A549 (cell line): ENCODE results near the gene AKIRIN2. TPM values are rescaled to one million over a fixed set of nuclear protein-coding genes. Genes with fewer than 3 reads are reported as not detected.

Source experiments
- ATAC-seq, 2 experiments: fragments of 200-7000 bp in 1 of 2; fragments of >200 bp in 1 of 2; cut with Nextera tagmentation in 1 of 2; cut with Tn5 transposase in 1 of 2; 3 replicates each; pipeline versions ENCODE4 v1.8.0 to v1.9.1; 2018 to 2020; ENCODE audit warnings: mild to moderate bottlenecking in 1 of 2, moderate library complexity in 1 of 2
- CTCF ChIA-PET: fragments of 300-600 bp; sonication (Branson Sonifier 250); formaldehyde crosslinking; extraction: SDS; loops from one replicate; lab custom pipeline; 2021; ENCODE audit warnings: antibody characterized with exemption, inconsistent platforms; lab: Yijun Ruan, JAX
- POLR2A ChIA-PET: fragments of 350-600 bp; formaldehyde crosslinking; extraction: SDS; loops from one replicate; lab custom pipeline; 2021; ENCODE audit warnings: antibody characterized with exemption, inconsistent platforms; lab: Yijun Ruan, JAX
- DNase-seq, 2 experiments: peaks; one replicate each; pipeline versions ENCODE4 v3.0.0 to v3.0.0-alpha.2; 2011 to 2016; ENCODE audit warnings: low read depth in 1 of 2, low spot score in 1 of 2
- FAIRE-seq: peaks from 2 replicates; lab custom pipeline; 2011; peaks lifted over from hg19 to GRCh38; lab: Jason Lieb, UNC
- H3K27ac ChIP-seq, 2 experiments: fragments of >200 bp; sonication (Bioruptor Twin); formaldehyde crosslinking; 3 replicates each; pipeline ENCODE4 v1.5.1; 2016 to 2017
- H3K4me1 ChIP-seq: fragments of >200 bp; sonication (Bioruptor Twin); formaldehyde crosslinking; 3 replicates; pipeline ENCODE4 v1.6.1; 2016
- H3K4me2 ChIP-seq: fragments of >200 bp; sonication (Bioruptor Twin); formaldehyde crosslinking; 3 replicates; pipeline ENCODE4 v1.6.1; 2016
- H3K4me3 ChIP-seq: fragments of >200 bp; sonication (Bioruptor Twin); formaldehyde crosslinking; 3 replicates; pipeline ENCODE4 v1.5.1; 2016
- H3K9me3 ChIP-seq: fragments of >200 bp; sonication (Bioruptor Twin); formaldehyde crosslinking; 3 replicates; pipeline ENCODE4 v1.6.1; 2016
- CBX2 ChIP-seq: fragments of 200-600 bp; sonication (generic); IDR thresholded peaks from 2 replicates; pipeline ENCODE4 v1.6.1; 2016; ENCODE audit warnings: low read depth, mild to moderate bottlenecking, borderline replicate concordance
- CHD4 ChIP-seq: fragments of 200-600 bp; sonication (generic); IDR thresholded peaks from 2 replicates; pipeline ENCODE4 v1.6.1; 2016; ENCODE audit warnings: antibody characterized with exemption, mild to moderate bottlenecking, borderline replicate concordance
- EHMT2 ChIP-seq: fragments of 200-600 bp; sonication (generic); IDR thresholded peaks from 2 replicates; pipeline ENCODE4 v1.6.1; 2016; ENCODE audit warnings: antibody characterized with exemption, low read depth, mild to moderate bottlenecking, moderate library complexity
- EP300 ChIP-seq, 2 experiments: fragments of >200 bp; sonication (Bioruptor Twin); formaldehyde crosslinking; IDR thresholded peaks; 2 replicates in 1 of 2; 3 replicates in 1 of 2; pipeline ENCODE4 v1.6.1; 2016 to 2017
- ESRRA ChIP-seq: fragments of 150-350 bp; IDR thresholded peaks from 2 replicates; pipeline ENCODE4 v1.6.1; 2014; ENCODE audit warnings: mild to moderate bottlenecking, low read length, borderline replicate concordance
- FOSB ChIP-seq: fragments of 250-450 bp; sonication (Bioruptor Pico); IDR thresholded peaks from 2 replicates; pipeline ENCODE4 v1.5.0; 2020; ENCODE audit warnings: mild to moderate bottlenecking, moderate library complexity
- FOXS1 ChIP-seq: fragments of 250-450 bp; sonication (Bioruptor Pico); IDR thresholded peaks from 2 replicates; pipeline ENCODE4 v1.5.0; 2020; ENCODE audit warnings: mild to moderate bottlenecking, moderate library complexity
- GATA3 ChIP-seq: IDR thresholded peaks from 2 replicates; pipeline ENCODE4 v1.6.1; 2012; ENCODE audit warnings: borderline replicate concordance
- JUNB ChIP-seq: fragments of >200 bp; sonication (Bioruptor Twin); formaldehyde crosslinking; IDR thresholded peaks from 2 replicates; pipeline ENCODE4 v1.6.1; 2016
- KDM5A ChIP-seq: fragments of 200-600 bp; sonication (generic); IDR thresholded peaks from 2 replicates; pipeline ENCODE4 v1.6.1; 2016; ENCODE audit warnings: antibody characterized with exemption, mild to moderate bottlenecking
- MAFK ChIP-seq: fragments of 450-650 bp; IDR thresholded peaks from 2 replicates; pipeline ENCODE4 v1.6.1; 2014; ENCODE audit not compliant: partially characterized antibody
- MAZ ChIP-seq: fragments of 150-350 bp; IDR thresholded peaks from 2 replicates; pipeline ENCODE4 v1.6.1; 2014; ENCODE audit warnings: antibody characterized with exemption, low read depth, low read length, borderline replicate concordance
- NFE2L2 ChIP-seq: fragments of 150-350 bp; conservative IDR thresholded peaks from 2 replicates; pipeline ENCODE4 v1.6.1; 2014; ENCODE audit warnings: low read length
- NPAS2 ChIP-seq: fragments of 250-450 bp; sonication (Bioruptor Pico); IDR thresholded peaks from 2 replicates; pipeline ENCODE4 v1.8.0; 2022; ENCODE audit warnings: mild to moderate bottlenecking, moderate library complexity, borderline replicate concordance
- NR3C1 ChIP-seq: fragments of >200 bp; sonication (Bioruptor Twin); formaldehyde crosslinking; IDR thresholded peaks from 3 replicates; pipeline ENCODE4 v1.6.1; 2017
- PHF8 ChIP-seq: fragments of 200-600 bp; sonication (generic); IDR thresholded peaks from 2 replicates; pipeline ENCODE4 v1.6.1; 2016; ENCODE audit warnings: low read depth, mild to moderate bottlenecking, antibody characterized with exemption, moderate library complexity, borderline replicate concordance
- POLR2A ChIP-seq: IDR thresholded peaks from 2 replicates; pipeline ENCODE4 v1.6.1; 2012; ENCODE audit warnings: mild to moderate bottlenecking, low read length
- POLR2AphosphoS2 ChIP-seq: conservative IDR thresholded peaks from 2 replicates; pipeline ENCODE4 v1.6.1; 2012; ENCODE audit warnings: low read length, improper control_type of control experiment, inconsistent platforms
- RAD21 ChIP-seq, 2 experiments: fragments of >200 bp in 1 of 2; sonication (Bioruptor Twin) in 1 of 2; formaldehyde crosslinking in 1 of 2; IDR thresholded peaks in 1 of 2; conservative IDR thresholded peaks in 1 of 2; 2 replicates in 1 of 2; 3 replicates in 1 of 2; pipeline ENCODE4 v1.6.1; 2012 to 2018; ENCODE audit warnings: inconsistent platforms in 1 of 2
- RARB ChIP-seq: fragments of 250-450 bp; sonication (Bioruptor Pico); IDR thresholded peaks from 2 replicates; pipeline ENCODE4 v1.8.0; 2021; ENCODE audit warnings: mild to moderate bottlenecking, moderate library complexity
- RFX5 ChIP-seq: fragments of 450-650 bp; IDR thresholded peaks from 2 replicates; pipeline ENCODE4 v1.7.1; 2014; ENCODE audit warnings: antibody characterized with exemption, mild to moderate bottlenecking, moderate library complexity
- RNF2 ChIP-seq: fragments of 200-600 bp; sonication (generic); IDR thresholded peaks from 2 replicates; pipeline ENCODE4 v1.6.1; 2016; ENCODE audit warnings: low read depth, mild to moderate bottlenecking, antibody characterized with exemption, moderate library complexity, borderline replicate concordance
- SMC3 ChIP-seq: fragments of >200 bp; sonication (Bioruptor Twin); formaldehyde crosslinking; IDR thresholded peaks from 3 replicates; pipeline ENCODE4 v1.6.1; 2018; ENCODE audit warnings: inconsistent platforms
- SREBF2 ChIP-seq: fragments of 450-650 bp; IDR thresholded peaks from 2 replicates; pipeline ENCODE4 v1.6.1; 2014; ENCODE audit warnings: mild to moderate bottlenecking, moderate library complexity
- ZC3H11A ChIP-seq: fragments of 450-650 bp; IDR thresholded peaks from 2 replicates; pipeline ENCODE4 v1.6.1; 2014; ENCODE audit warnings: antibody characterized with exemption, mild to moderate bottlenecking
- ZNF302 ChIP-seq: fragments of 250-450 bp; sonication (Bioruptor Pico); IDR thresholded peaks from 2 replicates; pipeline ENCODE4 v1.9.0; 2021; ENCODE audit warnings: inconsistent platforms, mild to moderate bottlenecking, moderate library complexity
- ZSCAN20 ChIP-seq: fragments of 250-450 bp; sonication (Bioruptor Pico); IDR thresholded peaks from 2 replicates; pipeline ENCODE4 v1.8.0; 2022; ENCODE audit warnings: mild to moderate bottlenecking, moderate library complexity
- WGBS: methylation state at CpG from one replicate; pipeline ENCODE4 v1.1.6; 2017; ENCODE audit errors: missing lambda C conversion rate; 5-methylcytosine and 5-hydroxymethylcytosine counted together
- polyA plus RNA-seq, 4 experiments: library from polyadenylated mRNA; depleted of rRNA in 3 of 4; stranded (reverse); fragments of >200 nt; fragmentation: RNase III in 1 of 4; extraction: RNeasy Plus Mini Kit Qiagen cat#74134 plus additional on column Dnase treatment in 1 of 4; gene quantifications; 2 replicates in 3 of 4; 3 replicates in 1 of 4; pipeline ENCODE4 v1.2.3, GENCODE V29; 2011 to 2017
- TF ChIP-seq, protein P1 (sequence below): fragments of 200-600 bp; sonication (generic); IDR thresholded peaks from 2 replicates; pipeline ENCODE4 v1.6.1; 2016; ENCODE audit warnings: antibody characterized with exemption, mild to moderate bottlenecking, moderate library complexity
- TF ChIP-seq, protein P2 (sequence below): IDR thresholded peaks from 2 replicates; pipeline ENCODE4 v1.6.1; 2012; ENCODE audit warnings: low read depth, borderline replicate concordance
- TF ChIP-seq, protein P3 (sequence below): fragments of >200 bp; sonication (Bioruptor Twin); formaldehyde crosslinking; IDR thresholded peaks from 3 replicates; pipeline ENCODE4 v1.6.1; 2016
- TF ChIP-seq, protein P4 (sequence below): IDR thresholded peaks from 2 replicates; pipeline ENCODE4 v1.6.1; 2012

Gene AKIRIN2
- polyA plus RNA-seq, 2 of the 4 experiments (the other 2 are of a cell fraction): 23.7 to 40.1 TPM

DNA sequence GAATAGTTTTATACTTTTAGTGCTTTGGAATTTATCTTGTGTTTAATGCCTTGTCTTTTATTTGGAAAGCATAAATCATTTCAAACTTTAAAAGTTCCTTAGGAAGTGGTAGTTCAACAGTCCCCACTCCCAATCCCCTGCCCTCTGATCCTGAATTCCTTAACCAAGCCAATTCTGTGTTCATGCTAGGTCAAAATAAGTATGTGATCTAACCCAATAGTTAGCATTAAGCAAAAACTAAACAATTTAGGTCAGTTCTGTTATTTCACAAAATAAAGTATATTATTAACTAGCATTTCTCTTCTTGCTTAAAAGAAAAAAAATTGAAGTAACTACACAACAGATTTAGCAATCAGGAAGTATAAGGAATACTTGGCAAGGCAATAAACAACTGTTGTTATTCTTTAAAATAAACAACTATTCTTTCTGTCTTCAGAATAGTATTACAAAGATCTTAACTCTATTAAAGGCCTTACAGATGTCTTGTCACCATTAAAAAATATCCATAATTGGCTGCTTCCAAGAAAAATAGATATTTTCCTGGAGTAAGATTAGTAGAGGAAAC is 37.0 kb downstream of the AKIRIN2 start:
- no peak overlapping the region for H3K4me3 ChIP-seq
- H3K9me3 ChIP-seq: no peaks in the 10 kb centered on the region
- POLR2A ChIA-PET: no interaction called here
- no peak overlapping the region for H3K27ac ChIP-seq
- H3K4me1 ChIP-seq: peaks cover 9% of the 10 kb centered on the region; the same call in 1 of the 3 replicates
- DNase-seq: no peak
- H3K4me2 ChIP-seq: no peak overlapping the region
- no peak for ATAC-seq
- TF ChIP-seq NPAS2 (CRISPR knock-in tag) (no peak), EHMT2 (no peak), CBX2 (no peak), ZSCAN20 (CRISPR knock-in tag) (no peak), FOXS1 (CRISPR knock-in tag) (no peak), SMC3 (no peak), NFE2L2 (no peak), EP300 (IDR thresholded peaks at IDR 0.05) (no peak), JUNB (no peak), FOSB (no peak), ZC3H11A (no peak), PHF8 (no peak), KDM5A (no peak), ESRRA (no peak)
- TF ChIP-seq, protein P1, sequence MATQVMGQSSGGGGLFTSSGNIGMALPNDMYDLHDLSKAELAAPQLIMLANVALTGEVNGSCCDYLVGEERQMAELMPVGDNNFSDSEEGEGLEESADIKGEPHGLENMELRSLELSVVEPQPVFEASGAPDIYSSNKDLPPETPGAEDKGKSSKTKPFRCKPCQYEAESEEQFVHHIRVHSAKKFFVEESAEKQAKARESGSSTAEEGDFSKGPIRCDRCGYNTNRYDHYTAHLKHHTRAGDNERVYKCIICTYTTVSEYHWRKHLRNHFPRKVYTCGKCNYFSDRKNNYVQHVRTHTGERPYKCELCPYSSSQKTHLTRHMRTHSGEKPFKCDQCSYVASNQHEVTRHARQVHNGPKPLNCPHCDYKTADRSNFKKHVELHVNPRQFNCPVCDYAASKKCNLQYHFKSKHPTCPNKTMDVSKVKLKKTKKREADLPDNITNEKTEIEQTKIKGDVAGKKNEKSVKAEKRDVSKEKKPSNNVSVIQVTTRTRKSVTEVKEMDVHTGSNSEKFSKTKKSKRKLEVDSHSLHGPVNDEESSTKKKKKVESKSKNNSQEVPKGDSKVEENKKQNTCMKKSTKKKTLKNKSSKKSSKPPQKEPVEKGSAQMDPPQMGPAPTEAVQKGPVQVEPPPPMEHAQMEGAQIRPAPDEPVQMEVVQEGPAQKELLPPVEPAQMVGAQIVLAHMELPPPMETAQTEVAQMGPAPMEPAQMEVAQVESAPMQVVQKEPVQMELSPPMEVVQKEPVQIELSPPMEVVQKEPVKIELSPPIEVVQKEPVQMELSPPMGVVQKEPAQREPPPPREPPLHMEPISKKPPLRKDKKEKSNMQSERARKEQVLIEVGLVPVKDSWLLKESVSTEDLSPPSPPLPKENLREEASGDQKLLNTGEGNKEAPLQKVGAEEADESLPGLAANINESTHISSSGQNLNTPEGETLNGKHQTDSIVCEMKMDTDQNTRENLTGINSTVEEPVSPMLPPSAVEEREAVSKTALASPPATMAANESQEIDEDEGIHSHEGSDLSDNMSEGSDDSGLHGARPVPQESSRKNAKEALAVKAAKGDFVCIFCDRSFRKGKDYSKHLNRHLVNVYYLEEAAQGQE: no peak
- TF ChIP-seq, protein P2, sequence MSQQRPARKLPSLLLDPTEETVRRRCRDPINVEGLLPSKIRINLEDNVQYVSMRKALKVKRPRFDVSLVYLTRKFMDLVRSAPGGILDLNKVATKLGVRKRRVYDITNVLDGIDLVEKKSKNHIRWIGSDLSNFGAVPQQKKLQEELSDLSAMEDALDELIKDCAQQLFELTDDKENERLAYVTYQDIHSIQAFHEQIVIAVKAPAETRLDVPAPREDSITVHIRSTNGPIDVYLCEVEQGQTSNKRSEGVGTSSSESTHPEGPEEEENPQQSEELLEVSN: no peak
- TF ChIP-seq, protein P3, sequence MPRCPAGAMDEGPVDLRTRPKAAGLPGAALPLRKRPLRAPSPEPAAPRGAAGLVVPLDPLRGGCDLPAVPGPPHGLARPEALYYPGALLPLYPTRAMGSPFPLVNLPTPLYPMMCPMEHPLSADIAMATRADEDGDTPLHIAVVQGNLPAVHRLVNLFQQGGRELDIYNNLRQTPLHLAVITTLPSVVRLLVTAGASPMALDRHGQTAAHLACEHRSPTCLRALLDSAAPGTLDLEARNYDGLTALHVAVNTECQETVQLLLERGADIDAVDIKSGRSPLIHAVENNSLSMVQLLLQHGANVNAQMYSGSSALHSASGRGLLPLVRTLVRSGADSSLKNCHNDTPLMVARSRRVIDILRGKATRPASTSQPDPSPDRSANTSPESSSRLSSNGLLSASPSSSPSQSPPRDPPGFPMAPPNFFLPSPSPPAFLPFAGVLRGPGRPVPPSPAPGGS: no peak
- TF ChIP-seq, protein P4, sequence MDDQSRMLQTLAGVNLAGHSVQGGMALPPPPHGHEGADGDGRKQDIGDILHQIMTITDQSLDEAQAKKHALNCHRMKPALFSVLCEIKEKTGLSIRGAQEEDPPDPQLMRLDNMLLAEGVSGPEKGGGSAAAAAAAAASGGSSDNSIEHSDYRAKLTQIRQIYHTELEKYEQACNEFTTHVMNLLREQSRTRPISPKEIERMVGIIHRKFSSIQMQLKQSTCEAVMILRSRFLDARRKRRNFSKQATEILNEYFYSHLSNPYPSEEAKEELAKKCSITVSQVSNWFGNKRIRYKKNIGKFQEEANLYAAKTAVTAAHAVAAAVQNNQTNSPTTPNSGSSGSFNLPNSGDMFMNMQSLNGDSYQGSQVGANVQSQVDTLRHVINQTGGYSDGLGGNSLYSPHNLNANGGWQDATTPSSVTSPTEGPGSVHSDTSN: no peak
- TF ChIP-seq, all 56 proteins: peak for 0
- no peak for FAIRE-seq
- CTCF ChIA-PET: no interaction called here

DNA sequence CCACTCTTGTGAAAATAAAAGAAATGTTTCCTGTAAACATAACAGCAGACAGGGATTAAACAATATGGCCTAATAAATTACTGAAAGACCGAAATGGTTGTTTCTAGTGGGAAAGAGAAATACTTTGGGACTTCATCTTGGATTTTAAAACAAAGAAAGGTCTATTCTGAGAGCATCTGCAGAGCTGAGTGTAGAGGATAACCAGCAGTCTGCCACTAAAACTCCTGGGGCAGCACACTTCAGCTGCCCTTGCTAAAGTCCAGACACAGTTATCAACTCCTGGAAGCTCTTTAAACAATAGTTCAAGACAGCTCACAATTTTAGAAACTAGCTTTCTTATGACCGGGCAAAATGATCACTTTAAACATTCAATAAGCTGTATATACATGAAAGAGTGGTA is 38.6 kb downstream of the AKIRIN2 start:
- WGBS: 93% methylated on average over 2 of the region's 2 CpGs
- Histone ChIP-seq H3K27ac (no peak overlapping the region), H3K4me2 (no peak overlapping the region), H3K4me1 (peaks cover 7% of the 10 kb centered on the region; the same call in 1 of the 3 replicates), H3K9me3 (no peaks in the 10 kb centered on the region), H3K4me3 (no peak overlapping the region)
- no peak for TF ChIP-seq GATA3
- TF ChIP-seq POLR2AphosphoS2: no peak
- no peak for TF ChIP-seq RFX5
- no peak for TF ChIP-seq ESRRA
- no peak for TF ChIP-seq RAD21 (conservative IDR thresholded peaks at IDR 0.05 in 1 of 2, IDR thresholded peaks at IDR 0.05 in 1 of 2)
- no peak for TF ChIP-seq ZNF302 (CRISPR knock-in tag)
- TF ChIP-seq JUNB: no peak
- no peak for TF ChIP-seq RARB (CRISPR knock-in tag)
- no peak for TF ChIP-seq MAZ
- no peak for TF ChIP-seq KDM5A
- no peak for TF ChIP-seq SREBF2
- no peak for TF ChIP-seq MAFK
- TF ChIP-seq NFE2L2: no peak
- no peak for TF ChIP-seq POLR2A
- no peak for TF ChIP-seq RNF2
- TF ChIP-seq NR3C1: no peak
- TF ChIP-seq CBX2: no peak
- no peak for TF ChIP-seq CHD4
- FAIRE-seq (no peak), ATAC-seq (no peak), DNase-seq (no peak)
- ChIA-PET CTCF (no interaction called here), POLR2A (no interaction called here)
